K562 (cell line): ENCODE measurements around the gene SGPL1. TPM values are rescaled to one million over a fixed set of nuclear protein-coding genes. Genes with fewer than 3 reads are reported as not detected.

ENCODE experiments used
- AFF1 ChIP-seq, 2 experiments: fragments of 450-650 bp; IDR thresholded peaks; 2 replicates each; pipeline ENCODE4 v1.6.1; 2018; ENCODE audit warnings: mild to moderate bottlenecking in 2 of 2, low read depth in 1 of 2; ENCODE audit not compliant: partially characterized antibody in 2 of 2
- ARID2 ChIP-seq: fragments of 450-650 bp; IDR thresholded peaks from 2 replicates; pipeline ENCODE4 v1.6.1; 2017; ENCODE audit warnings: antibody characterized with exemption, mild to moderate bottlenecking
- BRD4 ChIP-seq: fragments of 200-600 bp; sonication (generic); IDR thresholded peaks from 2 replicates; pipeline ENCODE4 v1.6.1; 2017; ENCODE audit warnings: inconsistent platforms
- CBX1 ChIP-seq: sonication (generic); IDR thresholded peaks from 2 replicates; pipeline ENCODE4 v1.6.1; 2016; ENCODE audit warnings: antibody characterized with exemption, low read depth, mild to moderate bottlenecking
- ESRRA ChIP-seq: fragments of 450-650 bp; IDR thresholded peaks from 2 replicates; pipeline ENCODE4 v1.6.1; 2014; ENCODE audit warnings: low read depth, mild to moderate bottlenecking, moderate library complexity, borderline replicate concordance
- ESRRB ChIP-seq: fragments of 250-450 bp; sonication (Bioruptor Pico); IDR thresholded peaks from 2 replicates; pipeline ENCODE4 v1.5.0; 2020; ENCODE audit warnings: mild to moderate bottlenecking, moderate library complexity, borderline replicate concordance
- FOXM1 ChIP-seq, 2 experiments: fragments of 450-650 bp in 1 of 2; sonication (generic) in 1 of 2; formaldehyde crosslinking in 1 of 2; IDR thresholded peaks; 2 replicates each; pipeline versions ENCODE4 v1.6.1 to v1.9.0; 2017 to 2022; ENCODE audit warnings: low read depth in 2 of 2, mild to moderate bottlenecking in 2 of 2, missing genetic modification reagents in 1 of 2, moderate library complexity in 1 of 2
- GABPA ChIP-seq: fragments of 200-800 bp; sonication (Bioruptor generic); conservative IDR thresholded peaks from 2 replicates; pipeline ENCODE4 v1.6.1; 2016; ENCODE audit warnings: low read depth, missing genetic modification characterization, missing compliant biosample characterization
- GABPB1 ChIP-seq: sonication (generic); formaldehyde crosslinking; IDR thresholded peaks from 2 replicates; pipeline ENCODE4 v1.8.0; 2022; ENCODE audit warnings: mild to moderate bottlenecking, missing genetic modification reagents
- GATA2 ChIP-seq: sonication (generic); formaldehyde crosslinking; IDR thresholded peaks from 2 replicates; pipeline ENCODE4 v1.4.0; 2020; ENCODE audit warnings: mild to moderate bottlenecking, missing genetic modification reagents
- HDAC2 ChIP-seq: fragments of 450-650 bp; IDR thresholded peaks from 2 replicates; pipeline ENCODE4 v1.6.1; 2016; ENCODE audit warnings: mild to moderate bottlenecking
- MAZ ChIP-seq, 2 experiments: fragments of 450-650 bp in 1 of 2; sonication (generic) in 1 of 2; formaldehyde crosslinking; IDR thresholded peaks in 1 of 2; conservative IDR thresholded peaks in 1 of 2; 2 replicates each; pipeline versions ENCODE4 v1.4.0 to v1.5.0; 2020; ENCODE audit warnings: mild to moderate bottlenecking in 1 of 2, missing genetic modification reagents in 1 of 2
- MYBL2 ChIP-seq, 2 experiments: fragments of 450-650 bp in 1 of 2; sonication (generic) in 1 of 2; formaldehyde crosslinking in 1 of 2; IDR thresholded peaks; 2 replicates each; pipeline versions ENCODE4 v1.6.1 to v1.8.1; 2017 to 2022; ENCODE audit warnings: borderline replicate concordance in 1 of 2, inconsistent platforms in 1 of 2, low read depth in 1 of 2, mild to moderate bottlenecking in 1 of 2, missing genetic modification reagents in 1 of 2, moderate library complexity in 1 of 2
- NFE2L1 ChIP-seq: fragments of 450-650 bp; IDR thresholded peaks from 2 replicates; pipeline ENCODE4 v1.6.1; 2016; ENCODE audit warnings: missing genetic modification characterization, low read depth, mild to moderate bottlenecking, missing compliant biosample characterization, moderate library complexity, borderline replicate concordance
- NUFIP1 ChIP-seq: fragments of 450-650 bp; IDR thresholded peaks from 2 replicates; pipeline ENCODE4 v1.6.1; 2018; ENCODE audit not compliant: partially characterized antibody
- PRMT5 ChIP-seq: sonication (generic); formaldehyde crosslinking; IDR thresholded peaks from 2 replicates; pipeline ENCODE4 v1.5.0; 2020; ENCODE audit warnings: missing genetic modification reagents
- RFX7 ChIP-seq: fragments of 250-450 bp; sonication (Bioruptor Pico); IDR thresholded peaks from 2 replicates; pipeline ENCODE4 v1.5.1; 2021; ENCODE audit warnings: mild to moderate bottlenecking
- TCF7L2 ChIP-seq: fragments of 150-350 bp; IDR thresholded peaks from 2 replicates; pipeline ENCODE4 v1.6.1; 2016; ENCODE audit warnings: low read depth, mild to moderate bottlenecking, low read length, moderate library complexity
- TSC22D4 ChIP-seq: fragments of 450-650 bp; IDR thresholded peaks from 2 replicates; pipeline ENCODE4 v1.6.1; 2016; ENCODE audit warnings: missing genetic modification characterization, missing biosample characterization, control low read depth
- ZFX ChIP-seq: sonication (generic); formaldehyde crosslinking; IDR thresholded peaks from 2 replicates; pipeline ENCODE4 v1.8.0; 2022; ENCODE audit warnings: mild to moderate bottlenecking, missing genetic modification reagents, moderate library complexity
- ZNF717 ChIP-seq: fragments of 250-450 bp; sonication (Bioruptor Pico); IDR thresholded peaks from 2 replicates; pipeline ENCODE4 v1.5.0; 2021
- ZNF79 ChIP-seq: fragments of 250-450 bp; sonication (Bioruptor Pico); IDR thresholded peaks from 2 replicates; pipeline ENCODE4 v1.4.0; 2020; ENCODE audit warnings: low read depth, mild to moderate bottlenecking, moderate library complexity
- polyA plus RNA-seq, 8 experiments: library from polyadenylated mRNA; depleted of rRNA in 4 of 8; stranded (reverse) in 5 of 8; unstranded in 3 of 8; fragments of >200 nt; fragmentation: Nextera tagmentation in 2 of 8; fragmentation: Illumina TruSeq in 1 of 8; extraction: Ambion mirVana in 2 of 8; extraction: Trizol in 1 of 8; gene quantifications; 2 replicates each; pipeline versions ENCODE4 v1.2.1 to v1.2.3, GENCODE V29; 2011 to 2014; ENCODE audit warnings: inconsistent platforms in 1 of 8, missing spikeins in 1 of 8
- total RNA-seq, 7 experiments: library from RNA; depleted of rRNA in 6 of 7; stranded (reverse); fragments of >200 nt in 6 of 7; fragmentation: Illumina TruSeq in 2 of 7; extraction: Trizol in 2 of 7; gene quantifications; 2 replicates each; pipeline versions ENCODE4 v1.2.1 to v1.2.3, GENCODE V29; 2011 to 2021; ENCODE audit warnings: low replicate concordance in 1 of 7
- TF ChIP-seq, protein P1 (sequence below): fragments of 450-650 bp; IDR thresholded peaks from 2 replicates; pipeline ENCODE4 v1.6.1; 2016; ENCODE audit warnings: low read depth, mild to moderate bottlenecking, moderate library complexity

SGPL1 gene
- total and polyA plus RNA-seq, 9 of the 15 experiments (the other 6 are each of a cell fraction or from before 2014, with no cell fraction given), result 6.0 to 18.0 (median 8.7) TPM

GRCh38 chr10:70887804-70888800 lies 72.4 kb downstream of the SGPL1 start, which contains the start of gene PCBD1 (continued):
- TF ChIP-seq ESRRA (peak; percentile 35; the same call in 1 of the 2 replicates), MYBL2 (IDR thresholded peaks at IDR 0.05; ENCODE audit: low read depth) (no peak), MYBL2 (CRISPR knock-in tag; IDR thresholded peaks at IDR 0.05; ENCODE audit: borderline replicate concordance) (no peak), FOXM1 (IDR thresholded peaks at IDR 0.05; ENCODE audit: low read depth) (no peak), FOXM1 (CRISPR knock-in tag; IDR thresholded peaks at IDR 0.05; ENCODE audit: low read depth) (0 out of 2 replicates have a peak, but pooled peaks have one; percentile 53), ARID2 (no peak), GABPB1 (CRISPR knock-in tag) (peak; percentile 49), GABPA (peak; percentile 59; the same call in 1 of the 2 replicates), NUFIP1 (no peak), HDAC2 (peak; percentile 76; the same call in 1 of the 2 replicates), CBX1 (peak; percentile 15; the same call in 1 of the 2 replicates), TSC22D4 (tag) (no peak), ZNF717 (no peak), TCF7L2 (no peak), ESRRB (CRISPR knock-in tag) (no peak), GATA2 (no peak), PRMT5 (CRISPR knock-in tag) (no peak), AFF1 (IDR thresholded peaks at IDR 0.05; ENCODE audit: low read depth in 1 of 2, partially characterized antibody in 2 of 2) (no peak), ZFX (CRISPR knock-in tag) (peak; percentile 90), BRD4 (no peak), NFE2L1 (tag) (no peak), RFX7 (no peak), ZNF79 (no peak), MAZ (CRISPR knock-in tag; conservative IDR thresholded peaks at IDR 0.05 in 1 of 2, IDR thresholded peaks at IDR 0.05 in 1 of 2) (peak; percentile 86 to 98)
- TF ChIP-seq, protein P1, sequence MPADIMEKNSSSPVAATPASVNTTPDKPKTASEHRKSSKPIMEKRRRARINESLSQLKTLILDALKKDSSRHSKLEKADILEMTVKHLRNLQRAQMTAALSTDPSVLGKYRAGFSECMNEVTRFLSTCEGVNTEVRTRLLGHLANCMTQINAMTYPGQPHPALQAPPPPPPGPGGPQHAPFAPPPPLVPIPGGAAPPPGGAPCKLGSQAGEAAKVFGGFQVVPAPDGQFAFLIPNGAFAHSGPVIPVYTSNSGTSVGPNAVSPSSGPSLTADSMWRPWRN, result no peak
